GDM1 (cell line): ENCODE measurements around the gene KIFC1.

ENCODE experiments used
- DNase-seq: peaks from one replicate; lab custom pipeline; 2025; lab: John Stamatoyannopoulos, UW

Gene KIFC1

GRCh38 chr6:33441457-33441856, 49.8 kb downstream of the KIFC1 start:
- no peak for DNase-seq

GRCh38 chr6:33442283-33442682, 50.7 kb downstream of the KIFC1 start:
- no peak for DNase-seq

DNA sequence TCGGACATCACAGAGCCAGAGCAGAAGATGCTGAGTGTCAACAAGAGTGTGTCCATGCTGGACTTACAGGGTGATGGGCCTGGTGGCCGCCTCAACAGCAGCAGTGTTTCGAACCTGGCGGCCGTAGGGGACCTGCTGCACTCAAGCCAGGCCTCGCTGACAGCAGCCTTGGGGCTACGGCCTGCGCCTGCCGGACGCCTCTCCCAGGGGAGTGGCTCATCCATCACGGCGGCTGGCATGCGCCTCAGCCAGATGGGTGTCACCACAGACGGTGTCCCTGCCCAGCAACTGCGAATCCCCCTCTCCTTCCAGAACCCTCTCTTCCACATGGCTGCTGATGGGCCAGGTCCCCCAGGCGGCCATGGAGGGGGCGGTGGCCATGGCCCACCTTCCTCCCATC, 51.4 kb downstream of the KIFC1 start:
- no peak for DNase-seq

- DNase-seq: no peak
Measured at GRCh38 chr6:33443619-33444504, 52.2 kb downstream of the KIFC1 start.

- no peak for DNase-seq
Measured at GRCh38 chr6:33445119-33445603, 53.5 kb downstream of the KIFC1 start.

- DNase-seq: no peak
Measured at GRCh38 chr6:33446356-33446755, 54.7 kb downstream of the KIFC1 start.

DNA sequence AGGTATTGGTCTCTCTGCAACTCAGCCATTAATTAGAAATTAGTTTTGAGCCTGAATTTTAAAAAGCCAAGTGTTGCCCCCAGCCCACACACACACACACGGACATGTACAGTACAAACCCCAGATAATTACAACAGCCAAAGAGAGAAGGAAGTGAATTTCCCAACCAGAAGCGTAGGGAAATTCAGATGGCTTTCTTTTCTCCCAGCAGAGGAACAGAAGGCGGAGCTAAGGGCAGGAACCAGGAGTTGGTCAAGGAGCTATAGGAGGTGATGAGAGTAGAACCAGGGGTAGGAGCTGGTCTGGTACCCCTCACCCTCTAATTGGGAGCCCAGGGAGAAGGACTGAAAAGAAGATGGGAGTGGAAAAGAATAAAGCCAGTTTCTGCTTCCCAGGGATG, 58.8 kb downstream of the KIFC1 start:
- DNase-seq: no peak

DNA sequence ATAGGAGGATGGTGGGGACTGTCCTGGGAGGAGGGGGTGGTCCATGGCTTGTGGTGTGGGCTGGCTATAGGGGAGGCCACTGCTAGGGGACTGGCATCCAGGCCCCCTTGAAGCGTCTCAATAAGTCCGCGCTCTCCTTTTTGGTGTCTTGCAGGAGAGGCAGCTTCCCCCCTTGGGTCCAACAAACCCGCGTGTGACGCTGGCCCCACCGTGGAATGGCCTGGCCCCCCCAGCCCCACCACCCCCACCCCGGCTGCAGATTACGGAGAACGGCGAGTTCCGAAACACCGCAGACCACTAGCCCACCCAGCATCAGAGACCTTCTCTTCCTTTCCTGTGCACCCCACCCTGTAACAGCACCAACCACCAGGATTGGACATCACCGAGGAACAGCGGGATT, 60.0 kb downstream of the KIFC1 start:
- DNase-seq: no peak

- DNase-seq: no peak
Measured at GRCh38 chr6:33452496-33452895, 60.9 kb downstream of the KIFC1 start.

DNA sequence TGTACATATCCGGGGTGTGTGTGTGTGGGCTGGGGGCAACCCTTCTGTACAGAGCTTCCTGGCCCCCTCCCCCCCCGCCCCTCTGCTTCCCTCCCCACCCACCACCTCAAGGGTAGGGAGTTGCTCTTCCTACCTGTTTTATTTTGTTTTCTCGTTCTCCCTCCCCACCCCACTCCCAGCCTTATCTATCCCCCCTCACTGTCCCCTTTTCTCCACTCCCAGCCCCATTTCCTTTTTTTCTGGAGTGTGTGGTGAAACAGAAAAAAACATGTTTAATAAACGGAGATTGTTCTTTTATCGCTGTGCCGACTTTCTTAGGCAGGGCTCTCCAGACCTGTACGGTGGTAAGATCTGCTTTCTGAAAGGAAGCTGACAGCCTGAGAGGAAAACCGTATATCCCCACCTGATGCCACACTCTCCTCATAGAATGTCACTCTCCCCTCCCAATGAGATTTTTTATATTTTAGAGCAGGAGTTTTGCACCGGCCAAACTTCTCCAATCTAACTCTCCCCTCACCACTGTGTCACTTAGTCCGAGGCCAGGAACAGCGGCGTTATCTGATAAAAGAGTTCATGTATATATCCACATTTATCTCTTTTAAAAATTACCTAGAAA, 61.9 kb downstream of the KIFC1 start:
- no peak for DNase-seq

DNA sequence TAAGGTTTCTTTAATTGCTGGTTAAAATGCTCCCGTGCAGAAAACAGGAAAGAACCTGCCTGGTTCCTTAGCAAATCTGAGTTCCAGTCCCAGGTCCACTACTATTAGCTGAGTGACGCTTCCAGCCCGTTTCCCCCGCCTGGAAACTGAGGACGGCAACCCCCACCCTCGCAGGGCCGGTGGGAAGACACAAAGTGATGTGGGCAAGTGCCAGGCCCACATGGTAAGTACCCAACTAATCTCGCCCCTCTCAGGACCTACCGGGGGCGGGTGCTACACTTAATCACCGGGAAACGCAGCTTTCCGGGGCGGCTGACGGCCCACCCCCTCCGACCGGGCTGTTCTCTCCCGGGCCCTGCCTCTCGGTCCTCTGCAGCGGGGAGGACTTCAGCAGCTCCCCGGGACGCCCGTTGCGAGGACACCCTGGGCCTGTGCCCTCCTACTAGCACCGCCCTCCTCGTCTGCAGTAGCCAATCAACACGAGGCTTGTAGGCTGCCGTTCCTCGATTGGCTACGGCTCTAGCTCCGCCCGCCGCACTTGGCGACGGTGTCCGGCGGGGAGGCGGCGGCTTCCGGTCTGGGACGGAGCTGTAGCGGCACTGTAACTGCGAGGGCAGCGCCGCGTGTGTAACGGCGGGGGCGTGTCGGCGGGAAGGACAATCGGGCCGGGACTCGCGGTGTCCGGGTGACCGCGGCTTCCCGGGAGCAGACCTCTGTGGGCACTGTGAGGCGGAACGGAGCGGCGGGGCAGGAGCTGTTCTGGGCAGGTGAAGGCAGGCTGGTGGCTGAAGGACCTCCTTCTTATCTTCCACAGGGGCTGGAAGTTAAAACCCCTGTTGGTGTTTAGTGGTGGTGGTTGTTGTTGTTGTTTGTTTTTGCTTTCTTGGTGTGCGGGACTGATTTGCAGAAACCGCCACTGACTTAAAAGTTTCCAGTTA, 62.7 kb downstream of the KIFC1 start, which contains the start of gene ZBTB9:
Gene ZBTB9, plus strand, starts transcription at position 568 of the 938 bp plus-strand sequence. CDS start 525 bp downstream, outside the sequence.
- DNase-seq: peak; percentile 93

GRCh38 chr6:33455051-33455450, 63.4 kb downstream of the KIFC1 start:
- no peak for DNase-seq

- no peak for DNase-seq
Measured at GRCh38 chr6:33456156-33456555, 64.5 kb downstream of the KIFC1 start.

DNA sequence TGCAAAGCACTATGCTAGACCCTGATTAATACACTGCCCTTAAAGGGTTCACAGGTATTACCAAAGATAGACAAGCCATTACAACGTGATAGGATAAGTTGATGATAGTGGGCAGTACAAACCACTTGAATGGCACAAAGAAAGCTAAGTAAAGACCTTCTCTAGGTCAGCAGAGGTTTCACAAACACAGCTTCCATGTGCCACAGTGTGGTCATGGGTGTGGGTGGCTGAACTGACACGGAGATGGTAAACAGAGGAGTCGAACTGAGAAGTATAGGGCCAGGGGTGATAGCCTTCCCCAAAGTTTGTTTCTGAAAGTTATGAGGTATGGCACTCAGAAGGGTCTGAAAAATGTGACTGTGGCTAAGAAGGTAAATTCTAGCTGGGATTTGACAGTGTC, 67.1 kb downstream of the KIFC1 start:
- DNase-seq: no peak

GRCh38 chr6:33459226-33459625, 67.6 kb downstream of the KIFC1 start:
- DNase-seq: no peak
